NCI-H1048 (cell line): Measurements from ENCODE around the gene CD53.
A peak's percentile ranks its signal among the peaks of the same experiment; 100 is the strongest.
"Not testable (repeated sequence)": the region's sequence is repeated elsewhere in the genome, so short reads cannot be mapped to it uniquely, and the experiment has no call there.

Source experiments
- DNase-seq: peaks from one replicate; lab custom pipeline; 2025; lab: John Stamatoyannopoulos, UW

The CD53 gene

GRCh38 chr1:110872745-110873720 is at the start of gene CD53:
CD53 (plus strand) TSS chr1:110873148; CDS start chr1:110891409, 18,261 bp downstream.
- DNase-seq: no peak

DNA sequence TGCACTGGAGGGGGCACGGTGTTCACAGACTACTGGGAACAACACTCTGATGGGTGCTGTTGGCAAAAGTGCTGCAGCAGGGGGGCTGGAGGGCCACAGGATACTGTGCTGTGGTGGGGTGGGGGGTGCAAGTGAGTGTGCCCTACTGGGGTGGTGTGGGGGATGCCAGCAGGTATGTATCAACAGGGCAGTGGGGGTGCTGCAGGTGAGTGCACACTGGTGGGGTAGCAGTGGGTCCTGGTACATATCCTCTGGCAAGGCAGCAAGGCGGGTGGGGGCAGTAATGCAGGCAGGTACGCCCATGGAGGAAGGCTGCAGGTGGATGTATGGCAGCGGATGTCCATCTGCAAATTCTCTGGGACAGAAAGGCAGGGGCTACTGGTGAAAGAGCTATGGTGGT is 48.8 kb upstream of the CD53 start:
- no peak for DNase-seq

- peak; percentile 64 for DNase-seq
These were observed 42.9 kb upstream of the CD53 start for GRCh38 chr1:110829955-110830553.

DNA sequence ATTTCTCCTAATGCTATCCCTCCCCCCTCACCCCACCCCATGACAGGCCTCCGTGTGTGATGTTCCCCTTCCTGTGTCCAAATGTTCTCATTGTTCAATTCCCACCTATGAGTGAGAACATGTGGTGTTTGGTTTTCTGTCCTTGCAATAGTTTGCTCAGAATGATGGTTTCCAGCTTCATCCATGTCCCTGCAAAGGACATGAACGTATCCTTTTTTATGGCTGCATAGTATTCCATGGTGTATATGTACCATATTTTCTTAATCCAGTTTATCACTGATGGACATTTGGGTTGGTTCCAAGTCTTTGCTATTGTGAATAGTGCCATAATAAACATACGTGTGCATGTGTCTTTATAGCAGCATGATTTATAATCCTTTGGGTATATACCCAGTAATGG is 39.2 kb upstream of the CD53 start:
- DNase-seq: not testable (repeated sequence)

- DNase-seq: no peak
These were observed 26.1 kb upstream of the CD53 start for GRCh38 chr1:110846861-110847260.

DNA sequence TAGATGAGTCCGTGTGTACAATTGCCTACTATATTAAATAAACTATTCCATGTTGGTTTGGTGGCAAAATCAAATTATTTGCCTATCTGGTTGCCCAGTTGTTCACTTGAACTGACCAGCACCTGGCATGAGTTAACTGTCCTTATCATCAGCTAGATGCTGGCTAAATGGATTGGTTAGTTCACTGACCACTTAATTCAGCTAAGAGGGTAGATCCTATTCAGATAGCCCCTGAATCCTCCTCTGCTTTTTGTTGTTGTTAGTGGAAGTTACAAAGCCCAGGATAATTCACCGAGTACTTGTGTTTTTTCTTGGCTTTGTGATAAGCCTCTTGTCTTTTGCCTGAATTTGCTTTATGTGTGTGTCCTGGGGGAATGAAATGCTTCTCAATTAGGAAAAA is 22.8 kb upstream of the CD53 start:
- DNase-seq: no peak

GRCh38 chr1:110850627-110851026 is 22.3 kb upstream of the CD53 start:
- DNase-seq: no peak

DNA sequence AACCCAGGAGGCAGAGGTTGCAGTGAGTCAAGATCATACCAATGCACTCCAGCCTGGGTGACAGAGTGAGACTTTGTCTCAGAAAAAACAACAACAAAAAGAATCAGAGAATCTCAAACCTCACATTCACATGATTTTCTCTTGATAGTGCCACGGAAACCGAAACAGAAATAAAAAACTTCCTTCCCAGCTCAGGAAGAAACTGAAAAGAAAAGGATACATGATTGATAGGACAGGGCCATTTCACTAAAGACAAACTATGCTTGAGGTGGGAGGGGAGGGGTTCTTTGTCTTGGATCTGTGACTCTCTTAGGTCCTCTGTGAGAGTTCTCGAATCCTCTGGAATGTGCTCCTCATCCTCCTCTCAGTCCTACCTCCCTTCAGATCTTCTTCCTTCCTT is 19.8 kb upstream of the CD53 start:
- DNase-seq: no peak

DNA sequence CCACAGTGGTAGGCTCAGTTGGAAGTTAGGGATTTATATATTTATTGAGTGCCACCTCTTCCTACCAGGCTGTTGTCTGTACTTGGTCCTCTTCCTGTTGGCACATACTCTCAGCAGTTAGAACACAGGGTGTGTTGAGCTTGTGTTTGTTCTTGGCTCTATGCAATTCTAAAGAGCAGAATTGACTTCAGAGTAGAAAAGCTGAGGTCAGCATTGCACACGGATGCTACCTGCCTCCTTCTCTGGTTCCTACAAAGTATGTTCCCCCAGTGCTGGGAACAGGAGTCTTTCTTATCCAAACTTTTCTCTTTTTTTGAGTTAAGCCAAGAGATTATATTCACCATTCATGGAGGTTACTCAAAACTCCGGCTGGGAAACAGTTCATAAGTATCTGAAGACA is 16.5 kb upstream of the CD53 start:
- no peak for DNase-seq

- DNase-seq: no peak
These were observed 14.7 kb upstream of the CD53 start for GRCh38 chr1:110857964-110858948.

DNA sequence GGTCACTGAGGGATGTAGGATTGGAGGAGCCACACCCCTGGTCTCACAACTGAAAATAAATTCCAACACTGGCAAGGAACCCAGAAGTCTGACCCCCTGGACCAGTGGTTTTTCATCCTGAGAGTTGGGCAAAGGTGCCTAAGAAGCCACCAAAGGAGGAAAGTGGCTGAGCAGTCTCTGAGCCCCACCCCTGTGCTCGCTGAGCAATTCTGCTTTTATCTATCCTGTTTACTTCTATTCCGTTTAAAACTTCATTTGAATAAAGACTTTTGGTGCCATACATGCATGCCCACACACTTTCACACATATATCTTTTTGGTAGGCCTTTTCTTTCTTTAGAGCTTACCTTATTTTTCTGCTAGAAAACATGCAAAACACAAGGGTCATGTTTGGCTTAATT is 13.9 kb upstream of the CD53 start:
- DNase-seq: no peak

GRCh38 chr1:110860174-110860573 is 12.8 kb upstream of the CD53 start:
- no peak for DNase-seq

DNA sequence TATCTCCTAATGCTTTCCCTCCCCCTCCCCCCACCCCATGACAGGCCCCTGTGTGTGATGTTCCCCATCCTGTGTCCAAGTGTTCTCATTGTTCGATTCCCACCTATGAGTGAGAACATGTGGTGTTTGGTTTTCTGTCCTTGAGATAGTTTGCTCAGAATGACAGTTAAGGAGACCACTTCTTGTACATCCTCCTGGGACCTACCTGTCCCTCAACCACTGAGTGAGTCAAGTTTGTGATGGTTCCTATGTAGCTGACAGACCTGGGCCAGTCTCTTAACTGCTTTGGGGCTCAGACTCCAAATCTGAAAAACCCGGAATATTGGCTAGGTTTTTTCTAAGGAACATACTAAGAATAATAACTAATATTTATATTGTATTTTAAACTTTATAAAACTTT is 12.3 kb upstream of the CD53 start:
- not testable (repeated sequence) for DNase-seq

DNA sequence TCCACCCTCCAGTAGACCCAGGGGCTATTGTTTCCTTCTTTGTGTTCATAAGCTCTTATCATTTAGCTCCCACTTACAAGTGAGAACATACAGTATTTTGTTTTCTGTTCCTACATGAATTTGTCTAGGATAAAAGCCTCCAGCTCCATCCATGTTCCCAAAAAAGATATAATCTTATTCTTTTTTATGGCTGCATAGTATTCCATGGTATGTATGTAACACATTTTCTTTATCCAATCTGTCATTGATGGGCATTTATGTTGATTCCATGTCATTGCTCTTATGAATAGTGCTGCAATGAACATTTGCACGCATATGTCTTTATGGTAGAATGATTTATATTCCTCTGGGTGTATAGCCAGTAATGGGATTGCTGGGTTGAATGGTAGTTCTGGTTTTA is 11.0 kb upstream of the CD53 start:
- DNase-seq: not testable (repeated sequence)

DNA sequence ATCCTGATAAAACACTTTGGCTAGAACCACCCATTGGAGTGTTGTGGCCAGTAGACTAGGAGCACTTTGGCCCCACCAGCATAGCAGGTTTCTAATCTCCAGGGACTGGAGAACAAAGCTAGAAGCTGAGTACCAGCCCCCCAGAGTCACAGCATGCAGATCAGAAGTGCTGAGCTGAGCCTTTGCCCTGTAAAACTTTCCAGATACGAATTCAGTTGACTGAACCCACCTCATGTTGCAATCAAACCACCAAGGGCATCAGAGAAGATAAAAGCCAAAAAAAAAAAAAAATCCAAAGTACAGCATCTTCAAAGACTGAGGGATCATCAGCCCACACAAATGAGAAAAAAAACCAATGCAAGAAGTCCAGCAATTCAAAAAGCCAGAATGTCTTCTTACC is 8.7 kb upstream of the CD53 start:
- no peak for DNase-seq

- DNase-seq: no peak
These were observed 2.1 kb upstream of the CD53 start for GRCh38 chr1:110870721-110871388.

DNA sequence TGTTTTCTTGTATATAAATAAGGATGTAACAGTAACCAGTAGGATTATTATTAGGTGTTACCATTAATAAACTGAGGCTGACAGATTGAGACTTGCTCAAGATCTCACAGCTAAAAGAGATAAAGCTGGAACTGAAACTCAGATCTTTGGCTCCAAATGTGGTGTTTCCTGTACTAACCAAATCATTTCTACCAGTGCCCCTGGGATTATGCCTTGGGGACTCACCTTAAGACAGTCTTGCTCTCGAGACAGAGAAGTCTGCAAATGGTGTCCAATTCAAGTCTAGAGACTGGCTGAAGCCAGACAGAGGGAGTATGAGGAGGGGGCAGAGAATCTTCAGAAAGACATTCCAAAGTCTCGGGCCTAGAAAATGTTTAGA is 593 bp upstream of the CD53 start:
- DNase-seq: no peak

DNA sequence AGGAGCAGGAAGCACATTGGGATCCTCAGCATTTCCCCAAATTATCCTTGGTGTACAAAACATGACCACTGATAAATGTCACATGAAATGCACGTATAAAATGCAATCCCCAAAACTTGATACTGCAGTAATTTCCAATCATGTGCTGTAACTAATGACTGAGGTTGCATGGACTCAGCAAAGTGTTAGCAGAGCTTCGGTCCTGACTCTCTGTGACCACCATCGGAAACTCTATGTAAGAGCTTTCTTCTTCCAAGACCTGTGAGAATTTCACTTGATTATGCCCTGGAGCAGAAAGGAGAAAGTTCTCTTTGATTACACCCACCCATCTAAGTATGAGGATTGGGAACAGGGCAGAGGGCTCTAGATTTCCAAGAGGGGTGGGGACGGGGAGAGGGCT is 908 bp downstream of the CD53 start:
- DNase-seq: no peak

DNA sequence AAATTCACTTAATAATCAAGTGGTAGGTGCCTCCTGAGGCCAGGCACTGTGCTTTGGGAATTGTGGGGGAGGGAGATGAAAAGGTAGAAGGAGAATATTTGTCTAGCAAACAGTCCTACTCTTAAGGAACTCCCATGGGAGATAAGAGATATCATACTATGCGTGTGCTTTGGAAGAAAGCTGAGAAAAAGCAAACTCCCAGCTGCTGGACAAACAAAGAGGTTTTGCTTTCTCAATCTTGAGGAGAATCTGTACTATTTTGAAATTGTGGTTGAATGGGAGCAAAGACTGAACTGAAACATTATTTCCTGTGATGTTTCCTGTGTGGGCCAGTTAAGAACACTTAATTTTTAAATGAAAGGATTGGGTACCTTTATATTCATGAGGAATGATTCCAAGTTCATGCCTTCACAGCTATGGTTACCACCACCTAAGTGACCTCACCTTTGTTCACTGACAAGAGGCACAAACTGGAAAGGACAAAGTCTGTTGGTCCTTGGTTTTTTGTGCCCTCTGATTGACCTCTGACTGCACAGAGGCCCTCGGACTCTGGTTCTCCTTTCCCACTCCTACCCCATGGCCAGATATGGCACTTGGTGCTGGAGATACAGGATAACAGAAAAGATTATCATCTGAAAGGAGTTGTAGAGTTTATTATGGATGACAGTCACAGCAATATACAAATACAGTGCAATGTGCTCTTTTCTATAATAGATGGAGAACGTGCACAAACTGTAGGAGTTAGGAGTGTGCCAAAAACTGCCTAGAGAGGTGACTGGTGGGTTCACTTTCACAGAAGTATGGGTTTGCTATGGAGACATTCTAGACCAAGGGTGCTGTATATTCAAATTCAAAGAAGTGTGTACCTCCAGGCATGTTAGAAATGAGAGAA is 1.6 kb downstream of the CD53 start:
- DNase-seq: no peak

DNA sequence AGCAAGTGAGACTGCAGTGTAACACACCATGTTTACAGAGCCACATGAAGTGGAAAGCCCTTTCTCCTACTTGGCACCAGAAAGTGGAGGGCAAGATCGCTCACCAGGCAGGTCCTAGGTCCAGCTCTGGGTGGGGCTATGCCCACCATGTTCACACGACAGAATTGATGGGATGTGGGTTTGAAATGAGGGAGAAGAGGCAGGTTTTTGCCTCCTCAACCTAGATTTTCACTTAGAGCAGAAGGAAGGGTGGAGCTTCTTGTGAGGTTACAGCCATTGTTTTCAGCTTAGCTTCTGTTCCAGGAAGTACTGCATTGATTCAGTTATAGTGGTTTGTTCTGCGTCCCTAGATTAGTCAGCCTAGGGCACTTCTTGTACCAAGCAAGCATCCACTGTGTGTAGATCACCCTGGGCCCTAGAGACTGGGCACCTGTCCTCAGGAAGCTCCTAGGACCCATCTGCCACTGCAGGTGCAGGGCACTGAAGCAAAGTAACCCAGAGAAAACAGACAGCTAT is 2.3 kb downstream of the CD53 start:
- no peak for DNase-seq
